ENCODE measurements around the gene SH3BP2. TPM values are rescaled to one million over a fixed set of nuclear protein-coding genes. Genes with fewer than 3 reads are reported as not detected.

Gene SH3BP2
- polyA plus RNA-seq, 1 donor (not counting 4 experiments of a cell fraction or from before 2014, with no cell fraction given), result 11.2 TPM

- Histone ChIP-seq H2AFZ (ENCODE audit: control insufficient read depth, low read length) (no peak overlapping the region), H3K4me3 (ENCODE audit: control insufficient read depth in 2 of 3, extremely low read depth in 1 of 3, insufficient read depth in 2 of 3, low read depth in 1 of 3, low read length in 3 of 3) (no peak overlapping the region), H3K27me3 (ENCODE audit: control insufficient read depth, extremely low read depth, insufficient read depth, low read length) (no peaks in the 10 kb centered on the region), H4K20me1 (ENCODE audit: control insufficient read depth, extremely low read depth, insufficient read depth, low read length) (peaks cover 9% of the 10 kb centered on the region), H3K79me2 (ENCODE audit: control insufficient read depth, insufficient read depth, low read length) (peaks cover 93% of the 10 kb centered on the region), H3K27ac (ENCODE audit: control insufficient read depth, insufficient read depth, low read length) (no peak overlapping the region), H3K9me3 (ENCODE audit: control insufficient read depth, low read depth, low read length) (no peaks in the 10 kb centered on the region), H3K9me1 (ENCODE audit: control insufficient read depth, extremely low read depth, insufficient read depth, low read length) (peaks cover 2% of the 10 kb centered on the region), H3K4me2 (ENCODE audit: control insufficient read depth, extremely low read depth, insufficient read depth, low read depth, low read length) (no peak overlapping the region), H3K4me1 (ENCODE audit: control insufficient read depth, extremely low read depth, insufficient read depth, low read length) (peaks cover 5% of the 10 kb centered on the region), H3K36me3 (ENCODE audit: control insufficient read depth in 2 of 2, extremely low read depth in 1 of 2, insufficient read depth in 2 of 2, low read length in 2 of 2) (peaks cover 0 to 4% of the 10 kb centered on the region in 2 experiments), H3K9ac (ENCODE audit: control insufficient read depth, extremely low read depth, insufficient read depth, low read length) (no peak overlapping the region)
- dilution Hi-C loops (cut with MboI; ENCODE audit: extremely low pct_ligation_motif_present, low sequenced_read_pairs), result no loop called here
- TF ChIP-seq EZH2 (IDR thresholded peaks at IDR 0.05; ENCODE audit: low read length) (no peak), CTCF (optimal IDR thresholded peaks at IDR 0.05 in 1 of 3, IDR thresholded peaks at IDR 0.05 in 1 of 3, conservative IDR thresholded peaks at IDR 0.05 in 1 of 3; ENCODE audit: extremely low read depth in 1 of 3, insufficient read depth in 2 of 3, low read length in 3 of 3) (no peak)
- FAIRE-seq (no peak), DNase-seq (ENCODE audit: low read depth, low spot score) (no peak)
These were observed 58.3 kb downstream of the SH3BP2 start for GRCh38 chr4:2850966-2851798.

GRCh38 chr4:2852481-2852921 is 59.6 kb downstream of the SH3BP2 start:
- Histone ChIP-seq H3K79me2 (ENCODE audit: control insufficient read depth, insufficient read depth, low read length) (peaks cover 91% of the 10 kb centered on the region), H3K4me2 (ENCODE audit: control insufficient read depth, extremely low read depth, insufficient read depth, low read depth, low read length) (no peak overlapping the region), H3K9ac (ENCODE audit: control insufficient read depth, extremely low read depth, insufficient read depth, low read length) (no peak overlapping the region), H3K9me3 (ENCODE audit: control insufficient read depth, low read depth, low read length) (no peaks in the 10 kb centered on the region), H3K4me1 (ENCODE audit: control insufficient read depth, extremely low read depth, insufficient read depth, low read length) (peaks cover 5% of the 10 kb centered on the region), H3K9me1 (ENCODE audit: control insufficient read depth, extremely low read depth, insufficient read depth, low read length) (peaks cover 2% of the 10 kb centered on the region), H3K27me3 (ENCODE audit: control insufficient read depth, extremely low read depth, insufficient read depth, low read length) (no peaks in the 10 kb centered on the region), H3K4me3 (ENCODE audit: control insufficient read depth in 2 of 3, extremely low read depth in 1 of 3, insufficient read depth in 2 of 3, low read depth in 1 of 3, low read length in 3 of 3) (no peak overlapping the region), H3K27ac (ENCODE audit: control insufficient read depth, insufficient read depth, low read length) (no peak overlapping the region), H3K36me3 (ENCODE audit: control insufficient read depth in 2 of 2, extremely low read depth in 1 of 2, insufficient read depth in 2 of 2, low read length in 2 of 2) (peaks cover 0 to 4% of the 10 kb centered on the region in 2 experiments), H2AFZ (ENCODE audit: control insufficient read depth, low read length) (no peak overlapping the region), H4K20me1 (ENCODE audit: control insufficient read depth, extremely low read depth, insufficient read depth, low read length) (peaks cover 9% of the 10 kb centered on the region)
- TF ChIP-seq CTCF (optimal IDR thresholded peaks at IDR 0.05 in 1 of 3, IDR thresholded peaks at IDR 0.05 in 1 of 3, conservative IDR thresholded peaks at IDR 0.05 in 1 of 3; ENCODE audit: extremely low read depth in 1 of 3, insufficient read depth in 2 of 3, low read length in 3 of 3), result no peak
- no peak for TF ChIP-seq EZH2 (IDR thresholded peaks at IDR 0.05; ENCODE audit: low read length)
- FAIRE-seq (no peak), DNase-seq (ENCODE audit: low read depth, low spot score) (no peak)
- dilution Hi-C loops (cut with MboI; ENCODE audit: extremely low pct_ligation_motif_present, low sequenced_read_pairs), result no loop called here

All from keratinocyte (primary cell).